ENCODE results near the gene PRDM8.

The PRDM8 gene

GRCh38 chr4:80201252-80202151, 4.2 kb downstream of the PRDM8 start:
- peak; percentile 25 for DNase-seq (ENCODE audit: low spot score)

GRCh38 chr4:80202190-80202711, 4.9 kb downstream of the PRDM8 start:
- peak; percentile 92 for DNase-seq (ENCODE audit: low spot score)

- peak; percentile 71 for DNase-seq (ENCODE audit: low spot score)
Observed at GRCh38 chr4:80202741-80203553, 5.6 kb downstream of the PRDM8 start.

- no peak for DNase-seq (ENCODE audit: low spot score)
Observed at GRCh38 chr4:80204433-80205011, 7.2 kb downstream of the PRDM8 start.

- no peak for DNase-seq (ENCODE audit: low spot score)
Observed at GRCh38 chr4:80206111-80206510, 8.8 kb downstream of the PRDM8 start.

- no peak for DNase-seq (ENCODE audit: low spot score)
Observed at GRCh38 chr4:80206521-80207171, 9.3 kb downstream of the PRDM8 start.

- DNase-seq (ENCODE audit: low spot score) = no peak
Observed at GRCh38 chr4:80207172-80207583, 9.9 kb downstream of the PRDM8 start.

GRCh38 chr4:80207664-80208063, 10.4 kb downstream of the PRDM8 start:
- DNase-seq (ENCODE audit: low spot score) = no peak

- DNase-seq (ENCODE audit: low spot score) = no peak
Observed at GRCh38 chr4:80208610-80209339, 11.5 kb downstream of the PRDM8 start.

- DNase-seq (ENCODE audit: low spot score) = no peak
Observed at GRCh38 chr4:80209340-80209701, 12.0 kb downstream of the PRDM8 start.

GRCh38 chr4:80210549-80210948, 13.2 kb downstream of the PRDM8 start:
- DNase-seq (ENCODE audit: low spot score) = no peak

- DNase-seq (ENCODE audit: low spot score) = peak; percentile 66
Observed at GRCh38 chr4:80213117-80213815, 16.0 kb downstream of the PRDM8 start.

- peak; percentile 36 for DNase-seq (ENCODE audit: low spot score)
Observed at GRCh38 chr4:80215449-80216052, 18.2 kb downstream of the PRDM8 start.

GRCh38 chr4:80216100-80216761, 18.9 kb downstream of the PRDM8 start:
- DNase-seq (ENCODE audit: low spot score) = no peak

- DNase-seq (ENCODE audit: low spot score) = no peak
Observed at GRCh38 chr4:80219301-80220025, 22.2 kb downstream of the PRDM8 start.

GRCh38 chr4:80220711-80221110, 23.4 kb downstream of the PRDM8 start:
- DNase-seq (ENCODE audit: low spot score) = no peak

GRCh38 chr4:80221161-80221560, 23.9 kb downstream of the PRDM8 start:
- DNase-seq (ENCODE audit: low spot score) = peak; percentile 32

- no peak for DNase-seq (ENCODE audit: low spot score)
Observed at GRCh38 chr4:80225595-80225994, 28.3 kb downstream of the PRDM8 start.

- peak; percentile 31 for DNase-seq (ENCODE audit: low spot score)
Observed at GRCh38 chr4:80226094-80226493, 28.8 kb downstream of the PRDM8 start.
